HEK293 (cell line): ENCODE measurements around the gene SLC8A1.

Source experiments
- CTCF ChIA-PET: fragments of 350-600 bp; formaldehyde crosslinking; extraction: SDS; loops from one replicate; lab custom pipeline; 2021; ENCODE audit warnings: antibody characterized with exemption; lab: Yijun Ruan, JAX
- POLR2A ChIA-PET: fragments of 300-600 bp; formaldehyde crosslinking; extraction: SDS; loops from one replicate; lab custom pipeline; 2020; ENCODE audit warnings: antibody characterized with exemption, inconsistent platforms; lab: Yijun Ruan, JAX
- H3K27ac ChIP-seq: fragments of 200-500 bp; sonication (Bioruptor generic); 2 replicates; pipeline ENCODE4 v1.5.1; 2014; ENCODE audit warnings: low read depth, low read length, control low read depth, inconsistent platforms; ENCODE audit errors: extremely low read depth
- H3K36me3 ChIP-seq, 2 experiments: fragments of 200-500 bp in 1 of 2; sonication (Bioruptor generic) in 1 of 2; 1 replicate in 1 of 2; 2 replicates in 1 of 2; pipeline ENCODE4 v1.5.1; 2014 to 2017; ENCODE audit warnings: inconsistent platforms in 2 of 2, low read length in 2 of 2; ENCODE audit not compliant: control insufficient read depth in 2 of 2, insufficient read depth in 1 of 2
- H3K4me1 ChIP-seq: fragments of 200-500 bp; sonication (Bioruptor generic); 2 replicates; pipeline ENCODE4 v1.5.1; 2014; ENCODE audit warnings: mild to moderate bottlenecking, low read length, inconsistent platforms; ENCODE audit not compliant: control insufficient read depth, insufficient read depth
- H3K4me3 ChIP-seq: 2 replicates; pipeline ENCODE4 v1.5.1; 2011; ENCODE audit warnings: low read depth, mild to moderate bottlenecking, control low read depth, low read length, moderate library complexity
- H3K9me3 ChIP-seq: fragments of 200-500 bp; sonication (Bioruptor generic); 2 replicates; pipeline ENCODE4 v1.5.1; 2014; ENCODE audit warnings: low read depth, low read length, inconsistent platforms; ENCODE audit not compliant: control insufficient read depth, insufficient read depth
- ATF2 ChIP-seq: fragments of 450-650 bp; formaldehyde crosslinking; IDR thresholded peaks from 2 replicates; pipeline ENCODE4 v1.5.1; 2016; ENCODE audit warnings: missing biosample characterization, missing genetic modification characterization, low read depth
- ELK4 ChIP-seq: IDR thresholded peaks from 2 replicates; pipeline ENCODE4 v1.6.1; 2011; ENCODE audit warnings: mild to moderate bottlenecking, low read depth, low read length, borderline replicate concordance
- GLI4 ChIP-seq: fragments of 450-650 bp; formaldehyde crosslinking; IDR thresholded peaks from 2 replicates; pipeline ENCODE4 v1.5.1; 2016; ENCODE audit warnings: missing biosample characterization, missing genetic modification characterization
- KLF7 ChIP-seq: fragments of 450-650 bp; formaldehyde crosslinking; IDR thresholded peaks from 2 replicates; pipeline ENCODE4 v1.5.1; 2016; ENCODE audit warnings: missing biosample characterization, missing genetic modification characterization, borderline replicate concordance
- ZBTB20 ChIP-seq: fragments of 450-650 bp; formaldehyde crosslinking; IDR thresholded peaks from 2 replicates; pipeline ENCODE4 v1.5.1; 2016; ENCODE audit warnings: missing biosample characterization, missing genetic modification characterization
- ZBTB49 ChIP-seq: fragments of 450-650 bp; formaldehyde crosslinking; IDR thresholded peaks from 2 replicates; pipeline ENCODE4 v1.5.1; 2016; ENCODE audit warnings: missing biosample characterization, missing genetic modification characterization, low read depth
- ZNF140 ChIP-seq: fragments of 450-650 bp; formaldehyde crosslinking; IDR thresholded peaks from 2 replicates; pipeline ENCODE4 v1.5.1; 2016; ENCODE audit warnings: missing biosample characterization, missing genetic modification characterization
- ZNF155 ChIP-seq: fragments of 450-650 bp; formaldehyde crosslinking; IDR thresholded peaks from 2 replicates; pipeline ENCODE4 v1.5.1; 2016; ENCODE audit warnings: missing biosample characterization, missing genetic modification characterization
- ZNF157 ChIP-seq: fragments of 450-650 bp; formaldehyde crosslinking; IDR thresholded peaks from 2 replicates; pipeline ENCODE4 v1.5.1; 2016; ENCODE audit warnings: missing biosample characterization, missing genetic modification characterization
- ZNF16 ChIP-seq: fragments of 450-650 bp; formaldehyde crosslinking; IDR thresholded peaks from 2 replicates; pipeline ENCODE4 v1.5.1; 2016; ENCODE audit warnings: low read depth, missing biosample characterization, missing genetic modification characterization
- ZNF18 ChIP-seq: fragments of 450-650 bp; formaldehyde crosslinking; IDR thresholded peaks from 2 replicates; pipeline ENCODE4 v1.5.1; 2016; ENCODE audit warnings: missing biosample characterization, missing genetic modification characterization
- ZNF184 ChIP-seq: fragments of 450-650 bp; IDR thresholded peaks from 2 replicates; pipeline ENCODE4 v1.5.1; 2018; ENCODE audit warnings: missing biosample characterization, mild to moderate bottlenecking, missing genetic modification characterization
- ZNF274 ChIP-seq, 2 experiments: fragments of 200-500 bp in 1 of 2; fragments of 450-650 bp in 1 of 2; sonication (Bioruptor generic) in 1 of 2; formaldehyde crosslinking in 1 of 2; IDR thresholded peaks; 2 replicates each; pipeline versions ENCODE4 v1.5.1 to v1.6.1; 2014 to 2016; ENCODE audit warnings: borderline replicate concordance in 1 of 2, inconsistent platforms in 1 of 2, low read length in 1 of 2, missing biosample characterization in 1 of 2, missing genetic modification characterization in 1 of 2
- ZNF292 ChIP-seq: fragments of 450-650 bp; formaldehyde crosslinking; IDR thresholded peaks from 2 replicates; pipeline ENCODE4 v1.5.1; 2016; ENCODE audit warnings: low read depth, missing biosample characterization, missing genetic modification characterization, borderline replicate concordance
- ZNF423 ChIP-seq: fragments of 450-650 bp; formaldehyde crosslinking; IDR thresholded peaks from 2 replicates; pipeline ENCODE4 v1.5.1; 2016; ENCODE audit warnings: missing biosample characterization, missing genetic modification characterization
- ZNF426 ChIP-seq: fragments of 450-650 bp; formaldehyde crosslinking; IDR thresholded peaks from 2 replicates; pipeline ENCODE4 v1.5.1; 2017; ENCODE audit warnings: missing biosample characterization, missing genetic modification characterization, mild to moderate bottlenecking, inconsistent platforms, moderate library complexity
- ZNF48 ChIP-seq: fragments of 450-650 bp; formaldehyde crosslinking; IDR thresholded peaks from 2 replicates; pipeline ENCODE4 v1.5.1; 2016; ENCODE audit warnings: missing biosample characterization, missing genetic modification characterization
- ZNF513 ChIP-seq: fragments of 450-650 bp; IDR thresholded peaks from 2 replicates; pipeline ENCODE4 v1.5.1; 2018; ENCODE audit warnings: missing biosample characterization, missing genetic modification characterization
- ZNF548 ChIP-seq: fragments of 450-650 bp; formaldehyde crosslinking; IDR thresholded peaks from 2 replicates; pipeline ENCODE4 v1.5.1; 2016; ENCODE audit warnings: missing biosample characterization, missing genetic modification characterization
- ZNF561 ChIP-seq: fragments of 450-650 bp; IDR thresholded peaks from 2 replicates; pipeline ENCODE4 v1.5.1; 2018; ENCODE audit warnings: missing biosample characterization, missing genetic modification characterization, borderline replicate concordance
- ZNF580 ChIP-seq: fragments of 450-650 bp; formaldehyde crosslinking; IDR thresholded peaks from 2 replicates; pipeline ENCODE4 v1.5.1; 2016; ENCODE audit warnings: missing biosample characterization, missing genetic modification characterization
- ZNF600 ChIP-seq: fragments of 450-650 bp; formaldehyde crosslinking; IDR thresholded peaks from 2 replicates; pipeline ENCODE4 v1.5.1; 2016; ENCODE audit warnings: missing biosample characterization, missing genetic modification characterization
- ZNF658 ChIP-seq: fragments of 450-650 bp; formaldehyde crosslinking; IDR thresholded peaks from 2 replicates; pipeline ENCODE4; 2016; ENCODE audit warnings: missing biosample characterization, missing genetic modification characterization
- ZNF660 ChIP-seq: fragments of 450-650 bp; IDR thresholded peaks from 2 replicates; pipeline ENCODE4 v1.5.1; 2018; ENCODE audit warnings: missing biosample characterization, mild to moderate bottlenecking, missing genetic modification characterization
- ZNF76 ChIP-seq: fragments of 450-650 bp; formaldehyde crosslinking; IDR thresholded peaks from 2 replicates; pipeline ENCODE4; 2016; ENCODE audit warnings: low read depth, missing biosample characterization, missing genetic modification characterization, borderline replicate concordance
- ZNF785 ChIP-seq: fragments of 450-650 bp; formaldehyde crosslinking; IDR thresholded peaks from 2 replicates; pipeline ENCODE4 v1.5.1; 2016; ENCODE audit warnings: missing biosample characterization, missing genetic modification characterization
- ZNF837 ChIP-seq: fragments of 450-650 bp; formaldehyde crosslinking; IDR thresholded peaks from 2 replicates; pipeline ENCODE4 v1.5.1; 2016; ENCODE audit warnings: missing biosample characterization, missing genetic modification characterization
- ZSCAN18 ChIP-seq: fragments of 450-650 bp; formaldehyde crosslinking; IDR thresholded peaks from 2 replicates; pipeline ENCODE4 v1.5.1; 2016; ENCODE audit warnings: missing biosample characterization, missing genetic modification characterization

Gene SLC8A1

GRCh38 chr2:40173276-40173675, 278.6 kb downstream of the SLC8A1 start:
- ChIA-PET CTCF (no interaction called here), POLR2A (no interaction called here)
- Histone ChIP-seq H3K27ac (no peak overlapping the region), H3K36me3 (no peaks in the 10 kb centered on the region), H3K4me3 (no peak overlapping the region), H3K4me1 (no peaks in the 10 kb centered on the region), H3K9me3 (no peaks in the 10 kb centered on the region)
- TF ChIP-seq ZNF600 (tag by site-specific recombination) (no peak), ZNF548 (tag by site-specific recombination) (no peak), ZNF513 (tag by site-specific recombination) (no peak), ZNF274 (IDR thresholded peaks at IDR 0.05; ENCODE audit: low read length) (no peak), ZNF274 (tag by site-specific recombination; IDR thresholded peaks at IDR 0.05; ENCODE audit: borderline replicate concordance) (no peak), ZBTB20 (tag by site-specific recombination) (no peak), ELK4 (no peak), ZNF155 (tag by site-specific recombination) (no peak), ZNF837 (tag by site-specific recombination) (no peak), ZNF580 (no peak), ZNF658 (tag by site-specific recombination) (no peak), ZNF76 (no peak), ZNF16 (tag by site-specific recombination) (no peak), ZNF184 (tag by site-specific recombination) (no peak), ZSCAN18 (tag by site-specific recombination) (no peak), ZNF785 (no peak), ATF2 (tag by site-specific recombination) (no peak), ZNF140 (no peak), ZNF18 (tag by site-specific recombination) (no peak), KLF7 (no peak)

GRCh38 chr2:40169856-40170255, 282.0 kb downstream of the SLC8A1 start:
- CTCF ChIA-PET = no interaction called here
- Histone ChIP-seq H3K36me3 (no peaks in the 10 kb centered on the region), H3K9me3 (no peaks in the 10 kb centered on the region), H3K27ac (no peak overlapping the region), H3K4me3 (no peak overlapping the region), H3K4me1 (no peaks in the 10 kb centered on the region)
- POLR2A ChIA-PET = no interaction called here
- TF ChIP-seq ZNF48 (tag by site-specific recombination) (no peak), ZNF561 (tag by site-specific recombination) (no peak), ZNF660 (no peak), GLI4 (tag by site-specific recombination) (no peak), ZBTB49 (tag by site-specific recombination) (no peak), ZNF292 (no peak), ZNF423 (tag by site-specific recombination) (no peak), ZNF426 (tag by site-specific recombination) (no peak), ZNF157 (tag by site-specific recombination) (no peak)
